Activated CD4-positive, alpha-beta T cell treated with anti-CD3 and anti-CD28 coated beads for 4 hours (primary cell): ENCODE results near the gene PLOD2.
"Not testable (repeated sequence)": the region's sequence is repeated elsewhere in the genome, so short reads cannot be mapped to it uniquely, and the experiment has no call there.

Source experiments
- DNase-seq, 2 donors: peaks; one replicate each; pipeline ENCODE4 v3.0.0-alpha.2; 2020

The PLOD2 gene

DNA sequence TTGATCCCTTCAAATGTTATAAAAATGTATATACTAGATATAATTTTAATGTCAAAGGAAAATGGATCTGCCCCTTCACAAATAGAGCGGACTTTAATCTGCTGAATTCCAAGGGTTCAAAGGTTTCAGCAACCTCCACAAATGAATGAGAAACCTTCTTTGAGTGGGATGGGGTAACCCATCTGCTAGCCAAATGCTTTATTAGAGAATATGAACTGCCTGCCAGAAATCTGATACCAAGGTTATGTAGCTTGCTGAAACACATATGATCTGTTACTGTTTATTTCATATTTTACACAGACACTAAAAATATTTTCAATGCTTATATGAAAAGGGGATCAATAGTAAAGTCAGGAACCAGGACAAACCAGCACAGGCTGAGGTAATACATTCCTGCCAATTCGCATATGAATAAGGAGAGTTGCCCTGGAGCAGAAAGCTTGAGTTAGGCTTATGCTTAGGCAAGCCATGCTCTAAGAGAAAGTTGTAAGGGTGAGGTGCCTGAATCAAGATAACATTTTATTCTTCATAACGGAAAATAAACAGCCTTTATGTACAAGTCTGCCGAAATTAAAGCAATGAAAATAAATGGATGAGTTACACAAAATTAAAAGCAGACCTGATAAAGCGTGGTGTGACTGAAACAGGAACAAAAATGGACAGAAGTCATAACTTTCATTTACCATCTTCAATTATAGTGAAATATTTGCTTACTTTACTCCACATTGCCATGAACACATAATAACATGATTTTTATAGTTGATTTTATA lies 26.5 kb downstream of the PLOD2 start:
- no peak for DNase-seq

DNA sequence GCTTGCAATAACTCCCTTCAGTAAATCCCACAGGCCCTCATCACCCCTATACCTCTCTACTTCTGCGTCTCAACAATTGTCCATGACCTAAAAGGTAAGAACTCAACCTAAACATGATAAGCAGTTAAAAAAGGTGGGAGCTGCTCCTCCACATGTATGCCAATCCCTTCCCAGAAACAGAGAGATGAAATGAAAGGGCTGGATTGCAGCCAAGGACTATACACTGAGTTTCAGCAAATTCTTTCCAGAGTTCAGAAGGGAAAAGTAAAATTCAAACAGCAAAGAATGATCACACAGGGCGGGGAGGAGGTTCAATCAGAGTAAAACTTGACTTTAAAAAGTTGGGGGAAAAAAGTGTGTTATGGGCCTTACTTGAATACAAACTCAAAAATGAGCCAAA lies 27.5 kb downstream of the PLOD2 start:
- DNase-seq = no peak

DNA sequence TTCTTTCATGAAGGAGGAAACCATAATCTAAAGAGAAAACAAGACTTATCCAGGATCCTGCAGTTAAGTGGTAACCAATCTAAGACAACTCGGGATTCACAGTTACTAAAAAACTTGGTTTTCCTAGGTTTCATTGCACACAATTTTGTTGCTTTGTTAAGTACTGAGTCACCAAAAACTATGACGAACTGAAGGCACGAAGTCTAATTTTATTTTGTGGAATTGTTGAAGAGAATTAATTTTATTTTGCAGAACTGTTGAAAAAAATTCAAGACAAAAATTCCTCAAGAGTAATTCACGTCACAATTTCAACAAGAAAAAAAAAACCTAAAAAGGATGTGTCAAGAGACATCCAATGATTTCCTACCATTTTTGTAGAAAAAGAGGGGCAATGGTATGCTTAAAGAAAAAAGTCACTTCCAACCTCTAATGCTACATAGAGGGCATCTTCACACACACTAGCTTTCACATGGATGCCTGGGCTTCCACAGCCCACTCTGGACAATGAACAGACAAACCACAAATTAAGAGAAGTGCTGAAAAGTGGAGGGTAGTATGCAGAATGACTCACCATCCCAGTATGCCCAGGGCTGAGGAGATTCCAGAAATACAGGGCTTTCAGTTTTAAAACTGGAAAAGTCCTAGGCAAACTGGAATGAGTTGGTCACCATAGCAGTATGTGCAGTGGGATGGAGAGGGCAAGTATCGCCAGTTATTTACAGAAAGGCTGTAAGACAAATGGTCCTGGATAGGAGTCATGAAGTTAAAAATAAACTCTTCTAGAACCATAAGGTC lies 29.2 kb downstream of the PLOD2 start:
- no peak for DNase-seq

DNA sequence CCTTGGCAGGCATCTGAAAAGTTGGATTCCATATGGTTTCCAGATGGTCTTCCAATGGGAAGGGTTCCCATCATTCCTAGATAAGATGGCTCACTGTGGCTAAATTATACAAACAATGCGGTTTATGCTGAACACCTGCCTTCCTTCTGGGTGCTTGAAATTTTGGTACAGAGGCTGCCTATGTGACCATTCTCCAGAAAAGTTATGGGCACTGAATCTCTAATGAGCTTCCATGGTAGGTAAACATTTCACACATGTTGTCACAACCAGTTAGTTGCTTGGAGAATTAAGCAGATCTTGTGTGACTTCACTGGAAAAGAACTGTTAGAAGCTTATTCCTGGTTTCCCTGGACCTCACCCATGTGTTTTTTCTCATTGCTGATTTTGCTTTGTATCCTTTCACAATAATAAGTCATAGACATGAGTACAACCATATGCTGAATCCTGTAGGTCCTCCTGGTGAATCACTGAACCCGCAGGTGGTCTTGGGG lies 30.1 kb downstream of the PLOD2 start:
- DNase-seq = no peak

DNA sequence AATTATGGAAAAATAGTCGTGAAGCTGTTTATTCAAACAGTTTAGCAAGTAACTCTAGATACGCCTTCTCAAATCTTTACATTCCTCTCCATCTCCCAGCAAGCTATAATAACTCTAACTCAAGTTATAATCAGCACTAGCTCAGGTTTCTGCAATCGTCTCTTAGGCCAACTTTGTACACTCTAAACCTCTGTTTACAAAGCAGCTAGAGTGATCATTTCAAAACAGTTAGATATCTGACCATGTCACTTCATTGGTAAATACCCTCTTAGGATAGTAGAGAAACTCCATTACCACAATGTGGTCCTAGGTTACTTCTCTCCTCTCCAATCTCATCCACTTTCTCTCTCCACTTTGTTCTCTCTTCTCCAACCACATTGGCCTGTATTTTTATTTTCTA lies 31.2 kb downstream of the PLOD2 start:
- DNase-seq = no peak

DNA sequence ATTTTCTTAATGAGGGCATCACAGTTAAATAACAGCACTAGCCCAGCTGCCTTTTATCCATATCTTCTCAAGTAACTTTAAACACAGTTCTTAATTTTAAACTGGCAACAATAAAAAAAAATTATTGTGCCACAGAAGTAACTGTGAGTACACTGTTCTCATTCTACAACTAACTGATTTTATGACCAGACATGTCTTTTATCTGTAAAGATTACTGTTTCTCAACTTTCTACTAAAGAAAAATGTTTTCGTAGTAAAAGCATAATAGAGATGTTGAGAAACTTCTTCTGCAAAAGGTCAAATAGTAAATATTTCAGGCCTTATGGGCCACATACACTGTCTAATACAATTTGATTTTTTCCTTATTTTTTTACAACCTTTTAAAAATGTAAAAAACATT lies 32.0 kb downstream of the PLOD2 start:
- no peak for DNase-seq

DNA sequence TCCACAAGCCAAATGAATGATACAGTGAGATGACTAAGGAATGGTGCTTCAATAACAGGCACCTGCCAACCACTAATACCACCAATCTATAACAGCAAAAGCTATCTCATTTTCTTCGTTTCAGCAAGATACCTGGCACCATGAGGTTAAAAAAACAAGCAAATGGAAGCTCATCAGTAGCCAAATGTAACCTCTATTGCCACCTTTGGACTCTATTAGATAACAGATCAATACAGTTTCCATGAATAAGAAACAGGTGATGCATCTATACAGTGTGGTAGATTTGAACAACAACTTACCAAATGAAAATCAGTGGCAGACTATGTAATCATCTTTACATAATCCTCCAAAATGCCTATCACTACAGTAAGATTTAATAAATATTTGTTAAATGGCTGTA lies 32.8 kb downstream of the PLOD2 start:
- DNase-seq = no peak

DNA sequence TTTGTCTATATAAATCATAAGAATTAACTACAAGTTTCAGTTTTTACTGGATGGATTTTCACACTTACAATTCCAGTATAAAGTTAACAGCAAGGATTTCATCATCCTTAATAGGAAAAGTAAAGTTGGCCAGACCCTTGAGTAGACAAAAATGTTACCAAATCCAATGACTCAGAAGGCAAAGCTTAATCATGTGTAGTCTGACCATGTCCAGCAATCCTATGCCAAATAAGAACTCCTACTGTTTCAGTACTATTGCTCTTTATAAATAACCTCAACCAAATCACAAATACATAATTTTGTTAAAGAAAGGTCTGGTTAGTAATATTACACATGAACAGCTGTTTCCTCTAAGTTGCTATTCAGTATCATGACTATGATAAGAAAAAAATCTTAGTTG lies 35.0 kb downstream of the PLOD2 start:
- DNase-seq = no peak

DNA sequence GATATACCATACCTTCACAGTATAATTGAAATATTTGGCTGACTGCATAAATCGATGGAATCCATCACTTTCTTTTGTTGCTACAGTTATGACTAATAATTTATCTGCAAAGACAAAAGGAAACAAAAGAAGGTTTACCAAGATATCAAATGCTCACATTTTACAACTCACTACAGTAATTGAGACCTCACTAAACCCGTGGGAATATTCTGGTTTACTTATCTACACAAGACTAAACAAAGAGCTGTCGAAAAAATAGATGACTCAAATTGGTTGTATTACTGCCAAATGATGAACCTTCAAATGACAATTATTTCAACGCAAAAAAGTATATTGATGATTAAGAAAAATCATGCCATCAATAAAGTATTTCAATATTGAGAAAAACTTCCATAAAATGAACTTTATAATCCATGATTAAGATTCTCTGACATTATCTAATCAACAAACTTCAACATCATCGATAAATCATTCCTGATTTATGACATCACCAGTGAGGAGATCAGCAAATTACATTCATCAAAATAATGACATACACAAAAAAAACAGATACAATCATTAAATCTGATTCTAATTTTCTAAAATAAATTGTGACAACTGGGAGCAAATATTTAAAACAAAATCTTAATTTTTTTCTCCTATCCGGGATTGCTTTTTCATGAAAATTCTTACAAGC lies 36.7 kb downstream of the PLOD2 start:
- no peak for DNase-seq

DNA sequence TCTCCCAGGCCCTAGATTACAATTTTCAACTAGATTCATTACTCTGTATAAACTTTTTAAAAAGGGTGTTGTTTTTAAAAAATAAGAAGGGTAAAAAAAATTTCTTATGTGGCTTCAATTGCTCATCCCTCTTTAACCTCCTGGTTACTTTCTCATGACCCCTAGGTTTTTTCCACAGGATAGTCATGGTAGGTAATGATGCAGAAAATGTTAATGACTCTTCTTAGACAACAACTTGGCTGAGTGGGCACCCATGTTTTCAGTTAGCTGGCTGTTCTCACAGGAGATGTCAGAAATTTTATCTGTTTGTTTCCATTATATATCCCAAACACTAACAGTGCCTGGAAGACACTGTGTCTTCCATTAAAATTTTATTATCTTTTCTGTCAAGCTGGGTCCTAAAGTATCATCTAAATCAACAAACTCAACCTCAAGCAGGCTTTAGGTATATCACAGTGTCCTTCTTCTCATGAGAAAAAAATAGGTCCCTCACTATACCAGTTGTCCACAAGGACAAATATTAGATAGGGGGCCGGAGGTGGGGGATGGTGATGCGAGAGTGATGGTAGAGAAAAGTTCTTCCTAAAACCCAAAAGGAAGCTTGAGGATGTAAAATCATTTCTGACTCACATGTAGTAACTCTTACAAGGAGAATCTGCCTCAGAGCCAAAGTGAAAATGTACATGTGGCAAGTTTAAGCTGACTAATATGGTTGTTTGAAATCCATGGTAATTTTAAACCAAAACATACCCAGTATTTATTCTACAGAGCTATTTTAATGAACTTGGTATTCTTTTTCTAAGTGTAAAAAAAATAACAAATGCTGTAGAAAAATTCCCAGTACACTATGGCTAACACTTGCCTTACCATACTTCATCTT lies 43.3 kb downstream of the PLOD2 start:
- no peak for DNase-seq

DNA sequence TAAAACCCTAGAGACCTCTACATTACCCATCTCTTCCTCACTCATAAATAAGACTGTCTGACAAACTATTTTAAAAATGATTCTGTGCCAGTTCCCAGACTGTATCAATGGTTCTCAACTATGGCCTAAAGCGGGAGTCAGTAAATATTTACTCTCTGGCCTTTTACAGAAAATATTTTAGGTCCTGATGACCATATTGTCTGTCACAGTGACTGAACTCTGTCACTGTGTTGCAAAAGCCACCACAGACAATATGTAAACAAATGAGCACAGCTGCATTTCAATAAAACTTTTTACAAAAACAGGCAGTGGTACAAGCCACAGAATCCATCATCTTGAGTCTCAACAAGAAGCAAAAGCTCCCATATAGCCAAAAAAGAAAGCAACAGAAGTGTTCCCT lies 45.4 kb downstream of the PLOD2 start:
- no peak for DNase-seq

DNA sequence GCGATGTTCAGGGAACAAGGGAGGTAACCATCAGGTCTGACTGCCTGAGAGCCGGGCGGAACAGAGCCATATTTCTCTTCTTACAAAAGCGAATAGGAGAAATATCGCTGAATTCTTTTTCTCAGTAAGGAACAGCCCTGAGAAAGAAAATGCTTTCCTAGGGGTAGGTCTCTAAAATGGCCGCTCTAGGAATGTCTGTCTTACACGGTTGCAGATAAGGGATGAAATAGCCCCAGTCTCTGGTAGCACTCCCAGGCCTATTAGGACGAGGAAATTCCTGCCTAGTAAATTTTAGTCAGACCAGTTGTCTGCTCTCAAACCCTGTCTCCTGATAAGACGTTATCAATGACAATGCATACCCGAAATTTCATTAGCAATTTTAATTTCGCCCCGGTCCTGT lies 47.2 kb downstream of the PLOD2 start:
- DNase-seq = not testable (repeated sequence)

DNA sequence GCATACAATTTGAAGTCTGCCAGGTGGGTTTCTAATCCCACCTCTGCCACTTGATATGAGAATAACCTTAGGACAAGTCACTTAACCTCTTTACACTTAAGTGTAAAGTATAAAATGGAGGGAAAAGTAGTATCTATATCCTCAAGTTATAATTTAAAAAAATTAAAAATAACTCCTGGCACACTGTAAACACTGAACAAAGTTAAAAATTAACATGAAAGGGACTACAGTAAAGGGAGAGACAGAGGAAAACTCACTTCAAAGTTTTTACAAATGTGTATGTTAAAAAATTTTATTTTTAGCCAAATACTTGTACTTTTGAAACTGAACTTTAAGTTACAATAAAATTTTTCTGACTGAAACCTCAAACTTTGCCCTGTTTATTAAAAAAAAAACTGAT lies 49.6 kb downstream of the PLOD2 start:
- DNase-seq = no peak

DNA sequence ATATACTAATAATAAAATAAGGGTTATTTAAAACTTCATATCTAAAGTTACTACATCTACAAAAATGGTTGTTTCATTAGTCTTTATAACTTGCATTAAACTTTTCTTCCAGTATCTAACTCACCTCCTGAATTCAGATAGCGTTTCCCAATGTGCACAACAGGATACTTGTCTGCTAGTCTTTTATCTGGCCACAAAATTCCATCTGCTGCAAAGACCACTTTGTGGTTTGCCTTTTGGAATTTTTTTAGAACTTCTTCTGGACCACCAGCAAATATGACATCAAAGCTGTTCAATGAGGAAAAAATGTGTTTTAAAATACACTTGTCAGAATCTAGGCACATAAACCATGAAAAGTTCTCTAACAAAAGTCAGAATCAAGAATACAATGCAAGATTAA lies 50.8 kb downstream of the PLOD2 start:
- no peak for DNase-seq

DNA sequence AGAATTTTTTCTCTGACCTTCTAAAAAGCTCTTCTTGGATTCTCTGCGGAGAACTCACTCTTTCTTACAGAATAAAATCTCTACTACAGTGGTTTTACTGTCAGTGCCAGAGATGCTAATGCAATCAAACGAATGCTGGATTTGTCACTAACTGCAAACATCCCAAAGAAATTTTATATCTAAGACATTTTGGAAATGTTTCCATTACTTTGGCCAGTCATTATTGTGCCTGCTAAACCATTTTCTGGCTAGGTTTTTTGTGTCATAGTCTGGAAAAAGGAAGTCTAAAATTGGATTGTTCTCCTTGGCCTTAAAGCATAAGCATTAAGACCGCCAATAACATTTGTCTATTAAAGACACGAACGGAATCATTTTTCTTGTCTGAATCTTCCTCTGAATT lies 54.0 kb downstream of the PLOD2 start:
- DNase-seq = no peak

DNA sequence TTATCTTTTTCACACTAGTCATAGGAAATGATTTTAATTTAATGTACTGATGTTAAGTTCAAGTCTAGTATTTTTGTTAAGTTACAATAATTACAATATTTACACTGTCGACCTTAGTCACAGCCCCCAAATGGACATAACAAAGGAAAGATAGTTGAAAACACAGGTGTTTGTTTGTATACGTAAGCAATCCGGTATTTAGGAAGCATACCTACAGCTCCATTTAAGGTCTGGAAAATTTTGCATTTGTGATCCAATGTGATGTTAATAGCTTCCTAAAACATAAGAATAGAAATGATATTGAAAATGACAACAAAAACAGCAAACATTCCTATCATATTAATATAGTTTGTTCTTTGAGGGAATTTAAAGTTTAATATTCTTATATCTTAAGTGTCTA lies 56.9 kb downstream of the PLOD2 start:
- no peak for DNase-seq

DNA sequence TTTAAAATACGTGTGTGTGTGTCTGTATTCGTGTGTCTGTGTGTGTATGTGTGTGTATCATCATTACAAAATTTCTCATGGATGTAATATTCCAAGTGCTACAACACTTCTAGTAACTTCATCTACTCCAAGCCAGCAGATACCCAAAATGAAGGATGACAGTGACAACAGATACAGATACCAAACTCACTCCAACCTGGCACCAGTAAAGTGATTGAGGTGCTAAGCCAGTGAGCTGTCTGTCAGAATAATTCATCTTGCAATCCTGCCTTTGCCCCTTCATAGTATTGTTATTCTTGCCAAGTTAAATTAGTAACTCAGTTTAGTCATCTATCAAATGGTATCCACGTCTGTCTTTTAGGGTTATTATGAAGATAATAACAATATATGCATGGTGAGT lies 58.1 kb downstream of the PLOD2 start:
- no peak for DNase-seq

DNA sequence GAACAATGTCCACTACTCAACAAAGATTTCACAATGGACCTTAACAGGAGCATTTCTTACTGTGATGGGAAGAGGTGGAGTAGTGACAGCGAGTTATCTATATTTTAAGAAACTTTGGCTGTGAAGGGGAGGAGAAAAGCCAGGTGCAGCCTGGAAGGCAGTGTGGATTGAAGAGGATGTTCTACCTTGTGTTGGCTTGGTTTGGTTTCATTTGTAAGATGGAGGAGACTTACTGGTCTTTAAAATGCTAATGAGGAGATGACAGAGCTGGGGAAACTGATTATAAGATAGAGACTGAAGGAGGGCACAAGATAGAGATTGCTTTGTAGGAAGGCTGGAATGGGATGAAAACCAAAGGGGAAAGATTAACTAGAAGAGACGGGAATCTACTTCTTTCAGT lies 59.4 kb downstream of the PLOD2 start:
- no peak for DNase-seq

DNA sequence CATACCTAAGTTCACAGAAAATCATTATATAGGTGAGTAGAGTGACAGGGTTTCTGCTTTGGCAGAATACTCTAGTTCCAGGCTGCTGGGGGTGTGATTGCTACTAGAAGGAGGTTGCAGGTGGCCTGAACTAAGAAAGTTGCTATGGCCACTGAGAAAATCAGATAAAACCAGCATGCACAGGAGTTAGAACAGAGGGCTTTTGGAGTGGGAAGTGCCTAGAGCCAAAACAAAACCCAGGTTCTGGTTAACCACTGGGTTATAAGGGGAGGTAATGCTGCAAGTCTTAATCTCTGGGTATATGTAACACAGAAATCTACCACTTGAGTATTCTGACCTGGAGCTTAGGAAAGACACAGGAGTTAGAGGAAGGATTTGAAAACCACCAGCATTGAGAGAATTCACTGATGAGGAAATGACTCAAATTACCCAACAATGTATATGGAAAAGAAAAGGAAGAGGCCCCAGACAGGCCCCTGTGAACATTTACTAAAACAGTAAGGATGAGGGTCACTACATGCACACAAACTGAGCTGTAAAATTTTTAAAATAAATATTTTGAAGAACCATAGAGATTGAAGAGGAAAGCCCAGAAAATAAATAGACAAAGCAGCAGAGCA lies 60.0 kb downstream of the PLOD2 start:
- DNase-seq = no peak

DNA sequence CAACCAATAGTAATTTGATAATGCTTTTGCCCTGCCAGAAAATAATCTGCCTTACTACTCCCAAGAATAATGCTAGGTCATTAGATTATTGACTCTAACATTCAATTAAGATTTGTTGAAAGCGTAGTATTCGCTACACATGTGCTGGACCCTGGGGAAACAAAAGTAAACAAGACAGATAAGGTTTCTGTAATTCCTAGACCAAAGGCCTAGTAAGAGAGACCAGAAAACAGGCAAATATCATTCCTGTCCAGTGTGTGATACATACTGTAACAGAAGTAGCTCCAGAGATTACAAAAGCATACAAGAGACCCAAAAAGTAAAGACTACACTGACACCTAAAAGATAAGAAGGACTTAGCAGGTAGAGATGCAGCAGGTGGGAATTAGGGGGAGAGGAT lies 60.8 kb downstream of the PLOD2 start:
- DNase-seq = no peak

DNA sequence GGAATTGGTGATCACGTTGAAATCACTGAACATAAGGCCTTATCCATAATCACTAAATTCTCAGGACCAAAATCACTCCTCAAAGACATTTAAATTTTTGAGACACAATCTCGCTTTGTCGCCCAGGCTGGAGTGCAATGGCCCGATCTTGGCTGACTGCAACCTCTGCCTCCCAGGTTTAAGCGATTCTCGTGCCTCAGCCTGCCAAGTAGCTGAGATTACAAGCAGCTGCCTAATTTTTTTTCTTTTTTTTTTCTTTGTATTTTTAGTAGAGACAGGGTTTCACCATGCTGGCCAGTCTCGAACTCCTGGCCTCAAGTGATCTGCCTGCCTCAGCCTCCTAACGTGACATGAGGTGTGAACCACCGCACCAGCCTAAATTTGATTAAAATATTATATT lies 61.7 kb downstream of the PLOD2 start:
- no peak for DNase-seq

DNA sequence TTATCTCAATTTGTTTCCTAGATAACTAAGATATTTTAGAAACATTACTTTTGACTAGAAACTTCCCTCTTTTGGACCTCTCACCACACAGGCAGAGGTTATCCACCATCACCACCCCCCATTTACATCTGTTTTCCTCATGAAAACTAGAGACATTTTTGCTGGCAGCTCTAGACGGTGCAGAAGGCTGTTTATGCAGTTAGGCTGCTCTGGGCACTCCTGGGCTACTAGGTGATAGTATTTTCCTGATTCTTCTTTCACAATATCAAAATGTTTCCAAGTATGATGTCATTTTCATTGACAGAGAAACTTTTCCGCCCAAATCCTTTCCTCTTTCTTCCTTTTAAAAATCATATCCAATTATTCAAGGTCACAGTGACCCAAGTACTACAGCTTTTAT lies 67.1 kb downstream of the PLOD2 start:
- DNase-seq = no peak
